HCT116 (cell line): Measurements from ENCODE around the gene SELENOM. TPM values are rescaled to one million over a fixed set of nuclear protein-coding genes. Genes with fewer than 3 reads are reported as not detected.
"Not testable (repeated sequence)": the region's sequence is repeated elsewhere in the genome, so short reads cannot be mapped to it uniquely, and the experiment has no call there.

Experiments
- ATAC-seq: fragments of 200-7000 bp; cut with Tn5 transposase; 2 replicates; pipeline ENCODE4 v1.9.1; 2020; ENCODE audit warnings: mild to moderate bottlenecking, moderate library complexity
- BruUV-seq: library from RNA; stranded (reverse); fragments of 400-500 nt; replicated peaks from 2 replicates; lab custom pipeline; 2021; lab: Mats Ljungman, UMichigan
- CTCF ChIA-PET: fragments of 300-600 bp; sonication (Branson Sonifier 250); formaldehyde crosslinking; loops from one replicate; lab custom pipeline; 2021; ENCODE audit warnings: antibody characterized with exemption; lab: Charles Lee
- POLR2A ChIA-PET: fragments of 300-600, 350-600 bp; sonication (Branson Sonifier 250); formaldehyde crosslinking; loops from one replicate; lab custom pipeline; 2021; ENCODE audit warnings: antibody characterized with exemption; lab: Charles Lee
- RAD21 ChIA-PET, 2 experiments: fragments of 300-600 bp; sonication (Branson Sonifier 250); formaldehyde crosslinking; loops; one replicate each; lab custom pipeline; 2023; ENCODE audit warnings: low total read pairs in 2 of 2; ENCODE audit not compliant: uncharacterized antibody in 2 of 2, unreplicated experiment in 2 of 2, low non-redundant PET in 1 of 2; lab: Charles Lee
- DNase-seq: peaks from one replicate; pipeline ENCODE4 v3.0.0-alpha.2; 2010; ENCODE audit warnings: low read depth, low spot score
- H2AFZ ChIP-seq: fragments of 200-600 bp; shearing (Covaris generic), sonication (generic); 2 replicates; pipeline ENCODE4 v1.6.1; 2017; ENCODE audit warnings: low read depth, mixed run types, mixed read lengths, antibody characterized with exemption, low read length; ENCODE audit not compliant: poor library complexity, severe bottlenecking
- H3K27ac ChIP-seq: 2 replicates; pipeline ENCODE4 v1.5.1; 2012; ENCODE audit warnings: low read depth, low read length
- H3K27me3 ChIP-seq: fragments of 200-600 bp; sonication (generic); 2 replicates; pipeline ENCODE4 v1.6.1; 2016; ENCODE audit warnings: mixed run types, low read length, mixed read lengths; ENCODE audit not compliant: insufficient read depth
- H3K36me3 ChIP-seq, 2 experiments: fragments of 200-500 bp in 1 of 2; fragments of 200-600 bp in 1 of 2; sonication (Bioruptor generic) in 1 of 2; sonication (generic) in 1 of 2; 2 replicates each; pipeline versions ENCODE4 v1.5.1 to v1.6.1; 2014 to 2016; ENCODE audit warnings: low read length in 2 of 2, inconsistent platforms in 1 of 2, mixed read lengths in 1 of 2, mixed run types in 1 of 2; ENCODE audit not compliant: insufficient read depth in 2 of 2, control insufficient read depth in 1 of 2
- H3K4me1 ChIP-seq, 2 experiments: fragments of 200-600 bp in 1 of 2; sonication (generic) in 1 of 2; 2 replicates each; pipeline versions ENCODE4 v1.5.1 to v1.6.1; 2012 to 2017; ENCODE audit warnings: low read length in 2 of 2, inconsistent platforms in 1 of 2, mild to moderate bottlenecking in 1 of 2, mixed read lengths in 1 of 2, mixed run types in 1 of 2, moderate library complexity in 1 of 2; ENCODE audit not compliant: insufficient read depth in 2 of 2, control insufficient read depth in 1 of 2
- H3K4me2 ChIP-seq: fragments of 200-600 bp; sonication (generic); 2 replicates; pipeline ENCODE4 v1.6.1; 2017; ENCODE audit warnings: mixed run types, low read length, mixed read lengths
- H3K4me3 ChIP-seq, 2 experiments: fragments of 200-600 bp in 1 of 2; sonication (generic) in 1 of 2; replicated peaks in 1 of 2; 2 replicates each; pipeline ENCODE4 v1.5.1; 2011 to 2016; ENCODE audit warnings: low read length in 2 of 2, control low read depth in 1 of 2, low read depth in 1 of 2, mild to moderate bottlenecking in 1 of 2, mixed read lengths in 1 of 2, mixed run types in 1 of 2
- H3K79me2 ChIP-seq: fragments of 200-600 bp; sonication (generic); 2 replicates; pipeline ENCODE4 v1.6.1; 2017; ENCODE audit warnings: mild to moderate bottlenecking, mixed run types, low read length, moderate library complexity, mixed read lengths; ENCODE audit not compliant: insufficient read depth
- H3K9ac ChIP-seq: fragments of 200-600 bp; sonication (generic); 2 replicates; pipeline ENCODE4 v1.6.1; 2016; ENCODE audit warnings: low read length, mixed read lengths
- H3K9me2 ChIP-seq: fragments of 200-600 bp; sonication (generic), shearing (Covaris generic); 2 replicates; pipeline ENCODE4 v1.6.1; 2017; ENCODE audit warnings: mixed run types, mild to moderate bottlenecking, moderate library complexity; ENCODE audit not compliant: insufficient read depth
- H3K9me3 ChIP-seq, 2 experiments: fragments of 200-500 bp in 1 of 2; fragments of 200-600 bp in 1 of 2; sonication (Bioruptor generic) in 1 of 2; sonication (generic) in 1 of 2; 2 replicates each; pipeline ENCODE4 v1.6.1; 2014 to 2017; ENCODE audit warnings: low read length in 2 of 2, mixed read lengths in 2 of 2, inconsistent platforms in 1 of 2, low read depth in 1 of 2, mild to moderate bottlenecking in 1 of 2, mixed run types in 1 of 2, moderate library complexity in 1 of 2; ENCODE audit not compliant: control insufficient read depth in 1 of 2, insufficient read depth in 1 of 2
- H4K20me1 ChIP-seq: fragments of 200-600 bp; sonication (generic), shearing (Covaris generic); 2 replicates; pipeline ENCODE4 v1.6.1; 2017; ENCODE audit warnings: mixed run types, mild to moderate bottlenecking, moderate library complexity; ENCODE audit not compliant: insufficient read depth
- ATF3 ChIP-seq: IDR thresholded peaks from 2 replicates; pipeline ENCODE4 v1.6.1; 2012
- CBX3 ChIP-seq: IDR thresholded peaks from 2 replicates; pipeline ENCODE4 v1.6.1; 2012; ENCODE audit warnings: low read depth
- CEBPB ChIP-seq: IDR thresholded peaks from 2 replicates; pipeline ENCODE4 v1.6.1; 2012; ENCODE audit warnings: low read depth
- ELF1 ChIP-seq: IDR thresholded peaks from 2 replicates; pipeline ENCODE4 v1.6.1; 2012; ENCODE audit warnings: low read depth, borderline replicate concordance
- FOSL1 ChIP-seq: IDR thresholded peaks from 2 replicates; pipeline ENCODE4 v1.6.1; 2012; ENCODE audit warnings: low read depth
- JUND ChIP-seq: IDR thresholded peaks from 2 replicates; pipeline ENCODE4 v1.6.1; 2012
- MAX ChIP-seq: IDR thresholded peaks from 2 replicates; pipeline ENCODE4 v1.6.1; 2012
- POLR2A ChIP-seq: IDR thresholded peaks from 2 replicates; pipeline ENCODE4 v1.7.0; 2011; ENCODE audit warnings: borderline replicate concordance; ENCODE audit not compliant: insufficient read depth, insufficient read length; ENCODE audit errors: extremely low read depth
- POLR2AphosphoS5 ChIP-seq: IDR thresholded peaks from 2 replicates; pipeline ENCODE4 v1.6.1; 2011; ENCODE audit warnings: mild to moderate bottlenecking, low read depth, low read length, moderate library complexity
- RAD21 ChIP-seq: IDR thresholded peaks from 2 replicates; pipeline ENCODE4 v1.6.1; 2012; ENCODE audit warnings: low read depth, mild to moderate bottlenecking
- SIN3A ChIP-seq: IDR thresholded peaks from 2 replicates; pipeline ENCODE4 v1.6.1; 2012; ENCODE audit warnings: low read depth
- SP1 ChIP-seq: IDR thresholded peaks from 2 replicates; pipeline ENCODE4 v1.6.1; 2012; ENCODE audit warnings: low read depth
- SRF ChIP-seq: IDR thresholded peaks from 2 replicates; pipeline ENCODE4 v1.6.1; 2012; ENCODE audit warnings: low read depth
- TCF7L2 ChIP-seq: IDR thresholded peaks from 2 replicates; pipeline ENCODE4 v1.7.0; 2011; ENCODE audit warnings: borderline replicate concordance, inconsistent platforms; ENCODE audit not compliant: insufficient read depth, insufficient read length; ENCODE audit errors: extremely low read depth
- YY1 ChIP-seq: IDR thresholded peaks from 2 replicates; pipeline ENCODE4 v1.6.1; 2011; ENCODE audit warnings: low read length, low read depth, moderate library complexity, mild to moderate bottlenecking; ENCODE audit not compliant: insufficient replicate concordance; ENCODE audit errors: extremely low read depth
- ZFX ChIP-seq: fragments of 450-650 bp; IDR thresholded peaks from 2 replicates; pipeline ENCODE4 v1.6.1; 2017
- intact Hi-C: fragments of 100-400 bp; cut with micrococcal nuclease; formaldehyde crosslinking; loops from 2 replicates; pipeline ENCODE4 v1.10.0; 2022
- total RNA-seq: library from RNA; stranded (reverse); gene quantifications from one replicate; pipeline ENCODE4 v1.2.1, GENCODE V29; 2021; ENCODE audit not compliant: unreplicated experiment

SELENOM gene
- total RNA-seq, 1 experiment from 2014 or later, result 65.6 TPM

DNA sequence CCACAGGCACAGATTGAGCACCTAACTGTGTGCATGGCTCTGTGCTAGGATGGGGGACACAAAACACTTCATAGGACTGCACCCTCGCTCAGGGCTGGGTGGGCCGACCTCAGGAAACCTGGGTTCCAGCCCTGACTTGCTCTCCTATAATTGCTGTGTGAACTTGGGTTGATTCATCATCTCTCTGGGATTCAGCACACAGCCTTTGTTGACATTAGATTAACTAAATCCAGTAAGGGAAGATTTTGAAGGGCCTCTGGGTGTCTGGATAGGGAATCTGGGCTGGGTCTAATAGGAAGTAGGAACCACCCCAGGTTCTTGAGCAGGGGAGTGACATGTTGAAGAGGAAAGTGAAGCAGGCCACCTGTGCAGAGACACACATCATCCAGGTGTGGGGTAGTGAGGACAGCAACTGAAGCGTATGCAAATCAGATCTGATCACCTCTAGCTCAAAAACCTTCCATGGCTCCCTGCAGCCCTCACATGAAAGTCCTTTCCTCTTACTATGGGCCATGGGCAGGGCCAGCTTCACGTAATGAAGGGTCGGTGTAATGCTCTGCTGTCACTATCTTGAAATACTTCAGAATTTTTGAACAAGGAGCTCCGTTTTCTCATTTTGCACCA lies 37.6 kb downstream of the SELENOM start:
- intact Hi-C loops, H3K4me2 ChIP-seq, H4K20me1 ChIP-seq, H3K4me1 ChIP-seq, H3K27ac ChIP-seq, H2AFZ ChIP-seq, BruUV-seq, H3K4me3 ChIP-seq, H3K27me3 ChIP-seq, H3K9me3 ChIP-seq, RAD21 ChIA-PET, ATAC-seq, POLR2A ChIA-PET, H3K9me2 ChIP-seq, DNase-seq, H3K36me3 ChIP-seq, H3K9ac ChIP-seq: not testable (repeated sequence)
- peaks cover 19% of the 10 kb centered on the region for H3K79me2 ChIP-seq
- CTCF ChIA-PET, result interaction anchor here (0.7 kb wide), 1 partner anchor 174 kb away, joined by 3 read pairs; no protein-coding TSS in a partner anchor

GRCh38 chr22:31068970-31069369 lies 38.4 kb downstream of the SELENOM start:
- ChIA-PET POLR2A (no interaction called here), CTCF (interaction anchor here (0.7 kb wide), 1 partner anchor 174 kb away, joined by 3 read pairs; no protein-coding TSS in a partner anchor), RAD21 (no interaction called here)
- BruUV-seq, result no TSS peak
- peaks cover 5 to 7% of the 10 kb centered on the region in 2 experiments; a peak in 3 of 4 replicates for H3K4me1 ChIP-seq
- ATAC-seq, result no peak
- no peak for DNase-seq
- peaks cover 27% of the 10 kb centered on the region for H3K79me2 ChIP-seq
- no peak for TF ChIP-seq SIN3A
- no peak for TF ChIP-seq CBX3
- no peak for TF ChIP-seq ATF3
- no peak for TF ChIP-seq SP1
- no peak for TF ChIP-seq ZFX
- no peak for TF ChIP-seq RAD21
- TF ChIP-seq CEBPB, result no peak
- TF ChIP-seq POLR2AphosphoS5, result no peak
- no peak for TF ChIP-seq MAX
- no peak for TF ChIP-seq FOSL1
- TF ChIP-seq SRF, result no peak
- TF ChIP-seq ELF1, result no peak
- TF ChIP-seq POLR2A, result no peak
- TF ChIP-seq JUND, result no peak
- no peak for TF ChIP-seq YY1
- TF ChIP-seq TCF7L2, result no peak
- H4K20me1 ChIP-seq, result no peaks in the 10 kb centered on the region
- H2AFZ ChIP-seq, result no peak overlapping the region
- intact Hi-C loops, result no loop called here
- no peak overlapping the region for H3K4me3 ChIP-seq
- no peaks in the 10 kb centered on the region for H3K9me3 ChIP-seq
- H3K27ac ChIP-seq, result no peak overlapping the region
- H3K36me3 ChIP-seq, result no peaks in the 10 kb centered on the region
- no peaks in the 10 kb centered on the region for H3K9me2 ChIP-seq
- H3K9ac ChIP-seq, result no peak overlapping the region
- no peak overlapping the region for H3K4me2 ChIP-seq
- H3K27me3 ChIP-seq, result no peaks in the 10 kb centered on the region
